ENCODE data around the gene SYNRG.

The SYNRG gene

DNA sequence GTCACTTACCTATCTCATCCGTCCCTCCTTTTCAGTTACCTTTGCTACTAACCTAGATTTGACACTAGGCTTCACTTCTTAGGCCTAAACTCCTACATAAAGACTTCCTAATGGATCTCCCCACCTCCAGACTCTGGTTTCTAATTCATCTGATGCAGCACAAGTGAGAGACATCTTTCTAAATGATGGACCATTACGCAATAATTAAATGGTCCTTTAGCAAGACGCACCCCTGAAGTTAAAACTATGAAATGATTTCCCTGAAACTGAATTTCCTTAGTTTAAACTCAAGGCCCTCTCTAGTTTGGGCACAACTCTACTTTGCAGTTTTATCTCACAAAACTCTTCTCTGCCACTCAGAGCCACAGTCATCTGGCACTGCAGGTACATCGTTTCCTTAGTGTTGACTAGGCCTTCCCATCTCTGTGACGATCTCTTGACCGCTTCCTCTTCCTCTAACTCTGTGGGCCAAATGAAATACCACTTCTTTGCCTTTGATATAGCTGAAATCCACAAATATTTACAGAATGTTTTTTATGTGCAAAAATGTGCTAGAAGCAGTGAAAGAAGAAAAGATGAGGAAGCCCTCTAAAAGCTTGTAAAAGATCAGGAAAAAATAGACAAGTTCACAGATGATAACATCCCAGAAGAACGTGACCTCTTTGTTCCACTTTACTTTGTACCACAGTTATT lies 3.3 kb downstream of the SYNRG start:
- no peak for DNase-seq (ENCODE audit: low read depth in 2 of 2, low spot score in 1 of 2)

DNA sequence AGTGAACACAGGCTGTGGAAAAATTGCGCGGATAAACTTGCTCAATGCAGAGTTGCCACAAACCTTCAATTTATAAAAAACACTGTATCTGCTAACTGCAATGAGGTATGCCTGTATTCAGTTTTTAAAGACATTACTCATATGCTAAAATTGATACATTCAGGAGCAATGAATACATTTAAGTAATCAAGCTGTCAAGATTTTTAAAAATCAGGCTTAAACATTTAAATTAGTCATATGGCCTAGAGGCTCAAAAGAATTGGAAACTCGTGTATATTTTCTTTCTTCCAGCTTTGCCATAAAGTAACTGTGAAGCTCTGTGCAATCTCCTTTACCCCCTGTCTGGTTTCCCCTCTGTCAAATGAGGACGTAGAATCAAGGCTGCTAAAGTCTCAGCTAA lies 4.1 kb downstream of the SYNRG start:
- no peak for DNase-seq (ENCODE audit: low read depth in 2 of 2, low spot score in 1 of 2)

DNA sequence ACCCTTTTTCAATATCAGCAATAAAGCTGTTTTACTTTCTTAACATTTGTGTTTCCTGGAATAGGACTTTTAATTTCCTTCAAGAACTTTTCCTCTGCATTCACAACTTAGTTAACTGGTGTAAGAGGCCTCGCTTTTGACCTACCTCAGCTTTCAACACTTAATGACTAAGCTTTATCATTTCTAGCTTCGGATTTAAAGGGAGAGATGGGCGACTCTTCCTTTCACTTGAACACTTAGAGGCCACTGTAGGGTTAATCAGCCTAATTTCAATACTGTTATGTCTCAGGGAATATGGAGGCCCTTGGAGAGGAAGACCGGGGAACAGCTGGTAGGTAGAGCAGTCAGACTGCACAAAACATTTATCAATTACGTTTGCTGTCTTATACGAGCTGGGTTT lies 4.7 kb downstream of the SYNRG start:
- no peak for DNase-seq (ENCODE audit: low read depth in 2 of 2, low spot score in 1 of 2)

- no peak for DNase-seq (ENCODE audit: low read depth in 2 of 2, low spot score in 1 of 2)
Measured at GRCh38 chr17:37598145-37598544, 11.1 kb downstream of the SYNRG start.

DNA sequence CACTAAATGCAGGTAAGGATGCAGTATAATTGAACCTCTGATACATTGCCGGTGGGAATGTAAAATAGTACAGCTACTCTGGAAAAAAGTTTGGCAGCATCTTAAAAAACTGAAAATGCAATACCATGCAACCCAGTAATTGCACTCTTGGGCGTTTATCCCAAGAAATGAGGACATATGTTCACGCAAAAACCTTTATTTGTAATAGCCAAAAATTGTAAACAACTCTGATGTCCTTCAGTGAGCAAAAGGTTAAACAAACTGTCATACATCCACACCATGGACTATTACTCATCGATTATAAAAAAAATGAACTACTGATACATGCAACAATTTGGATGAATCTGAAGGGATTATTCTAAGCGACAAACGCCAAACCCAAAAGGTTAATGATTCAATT lies 16.9 kb downstream of the SYNRG start:
- no peak for DNase-seq (ENCODE audit: low read depth in 2 of 2, low spot score in 1 of 2)

DNA sequence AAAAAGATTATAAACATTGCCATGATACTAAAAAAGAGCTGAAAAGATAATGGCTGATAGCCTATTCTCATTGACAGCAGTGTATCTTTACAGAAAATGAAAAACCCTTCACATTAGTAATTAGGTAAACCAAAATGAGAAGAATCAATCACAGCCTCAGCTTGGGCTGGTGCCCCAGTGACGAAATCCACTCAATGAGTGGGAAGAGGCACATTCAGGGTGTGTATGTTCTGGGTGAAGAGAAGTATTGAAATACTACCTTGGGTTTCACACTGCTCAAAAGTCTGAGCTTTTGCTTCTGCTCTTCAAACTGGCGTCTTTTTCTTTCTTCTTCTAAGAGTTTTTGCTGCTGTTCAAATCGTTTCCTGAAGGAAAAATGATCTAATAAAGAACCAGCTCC lies 24.2 kb downstream of the SYNRG start:
- no peak for DNase-seq (ENCODE audit: low read depth in 2 of 2, low spot score in 1 of 2)

DNA sequence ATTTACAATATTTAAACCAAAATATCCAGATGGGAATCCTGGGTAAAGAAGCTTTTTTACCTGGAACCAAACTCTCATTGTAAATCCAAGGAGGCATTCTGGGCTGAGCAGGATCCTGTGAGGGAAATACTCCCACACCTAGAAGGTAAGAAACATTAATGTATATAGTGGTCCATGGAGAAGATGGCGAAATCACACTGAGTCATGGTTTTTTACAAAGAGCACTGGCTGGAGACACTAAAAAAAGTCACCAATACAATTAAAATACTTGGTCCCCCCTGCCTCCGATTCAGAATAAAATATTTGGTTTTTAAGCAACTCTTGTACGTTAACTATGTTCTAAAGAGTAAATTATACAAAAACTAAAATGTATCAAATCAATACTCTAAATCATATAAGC lies 32.9 kb downstream of the SYNRG start:
- DNase-seq (ENCODE audit: low read depth in 2 of 2, low spot score in 1 of 2): no peak

GRCh38 chr17:37574427-37574826 lies 34.8 kb downstream of the SYNRG start:
- no peak for DNase-seq (ENCODE audit: low read depth in 2 of 2, low spot score in 1 of 2)

GRCh38 chr17:37571674-37572073 lies 37.5 kb downstream of the SYNRG start:
- no peak for DNase-seq (ENCODE audit: low read depth in 2 of 2, low spot score in 1 of 2)

- DNase-seq (ENCODE audit: low read depth in 2 of 2, low spot score in 1 of 2): no peak
Measured at GRCh38 chr17:37570527-37571093, 38.6 kb downstream of the SYNRG start.

DNA sequence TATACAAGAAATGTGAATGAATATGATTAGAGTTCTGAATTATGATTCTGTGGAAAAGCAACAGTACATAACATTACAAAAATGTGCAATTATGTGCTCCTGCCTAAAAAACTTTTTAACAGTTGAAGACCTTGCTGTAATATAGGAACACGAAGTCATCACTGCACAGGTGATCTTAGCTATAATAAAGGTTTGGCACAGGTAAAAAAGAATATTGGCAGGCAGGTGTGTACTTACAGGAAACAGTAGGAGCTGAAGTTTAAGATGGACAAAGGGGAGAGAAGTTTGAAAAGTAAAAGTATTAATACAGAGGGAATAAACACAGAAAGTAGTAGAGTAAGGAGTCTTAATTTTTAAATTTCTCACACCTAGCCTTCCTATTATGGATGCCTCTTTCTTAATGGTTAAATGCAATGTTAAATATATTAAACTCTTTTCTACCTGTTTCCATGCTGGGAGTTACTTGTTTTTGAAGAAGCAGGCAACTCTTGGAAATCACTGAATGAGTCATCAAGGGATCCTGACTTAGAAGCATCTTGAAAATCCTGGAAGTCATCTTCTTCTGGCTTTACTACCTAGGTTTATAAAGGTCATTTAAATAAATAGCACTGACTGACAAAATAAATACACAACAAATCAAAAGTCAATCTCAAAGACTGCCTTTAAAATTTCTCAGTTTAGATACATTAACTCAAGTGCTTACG lies 40.7 kb downstream of the SYNRG start:
- no peak for DNase-seq (ENCODE audit: low read depth in 2 of 2, low spot score in 1 of 2)

GRCh38 chr17:37567538-37567937 lies 41.7 kb downstream of the SYNRG start:
- DNase-seq (ENCODE audit: low read depth in 2 of 2, low spot score in 1 of 2): no peak

- DNase-seq (ENCODE audit: low read depth in 2 of 2, low spot score in 1 of 2): no peak
Measured at GRCh38 chr17:37567137-37567536, 42.1 kb downstream of the SYNRG start.

DNA sequence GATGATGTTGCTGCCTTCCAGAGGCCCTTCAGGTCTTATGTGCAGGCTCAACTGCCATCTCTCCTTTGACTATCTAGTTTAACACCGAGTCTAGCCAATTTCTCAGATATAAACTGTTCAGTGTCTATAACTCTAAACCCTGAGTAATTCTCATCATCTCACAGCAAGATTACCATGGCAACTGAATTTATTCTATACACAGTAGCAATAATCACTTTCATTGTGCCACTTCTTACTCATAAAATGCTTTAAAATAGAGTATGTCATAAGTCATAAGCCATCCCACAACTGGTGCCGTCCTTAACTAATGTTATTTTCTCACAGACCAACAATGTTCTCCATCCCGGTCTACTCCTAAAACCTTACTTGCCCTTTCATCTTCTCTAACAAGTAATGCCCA lies 45.0 kb downstream of the SYNRG start:
- no peak for DNase-seq (ENCODE audit: low read depth in 2 of 2, low spot score in 1 of 2)

- DNase-seq (ENCODE audit: low read depth in 2 of 2, low spot score in 1 of 2): no peak
Measured at GRCh38 chr17:37562016-37562745, 47.0 kb downstream of the SYNRG start.

DNA sequence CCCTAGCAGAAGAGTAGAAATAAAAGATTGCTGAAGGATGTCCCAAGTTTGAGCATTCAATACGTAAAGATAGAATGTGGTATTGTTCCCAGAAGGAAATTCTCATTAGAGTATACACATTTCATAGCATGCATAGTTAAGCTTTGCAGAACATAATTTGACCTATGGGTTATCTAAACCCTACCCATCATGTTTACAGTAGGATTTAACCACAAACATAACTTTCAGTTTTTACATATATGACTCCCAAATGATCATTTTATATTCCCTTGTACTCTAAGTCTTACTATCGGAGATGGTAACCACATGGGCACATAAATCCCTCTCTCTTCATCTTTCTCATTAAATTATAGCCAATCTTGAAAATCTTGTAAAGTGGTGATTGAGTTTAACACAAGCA lies 50.9 kb downstream of the SYNRG start:
- DNase-seq (ENCODE audit: low read depth in 2 of 2, low spot score in 1 of 2): no peak

DNA sequence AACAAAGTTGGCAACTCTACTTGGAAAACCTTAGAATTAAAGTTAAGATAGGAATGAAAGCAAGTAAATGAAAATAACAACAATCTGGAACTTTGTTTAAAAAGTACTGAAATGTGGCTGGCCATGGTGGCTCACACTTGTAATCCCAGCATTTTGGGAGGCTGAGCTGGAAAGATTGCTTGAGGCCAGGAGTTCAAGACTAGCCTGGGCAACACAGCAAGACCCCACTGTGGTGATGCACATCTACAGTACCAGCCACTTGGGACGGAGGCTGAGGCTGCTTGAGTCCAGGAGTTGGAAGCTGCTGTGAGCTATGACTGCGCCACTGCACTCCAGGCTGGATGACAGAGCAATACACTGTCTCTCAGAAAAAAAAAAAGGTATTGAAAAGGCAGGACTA lies 51.7 kb downstream of the SYNRG start:
- DNase-seq (ENCODE audit: low read depth in 2 of 2, low spot score in 1 of 2): no peak

DNA sequence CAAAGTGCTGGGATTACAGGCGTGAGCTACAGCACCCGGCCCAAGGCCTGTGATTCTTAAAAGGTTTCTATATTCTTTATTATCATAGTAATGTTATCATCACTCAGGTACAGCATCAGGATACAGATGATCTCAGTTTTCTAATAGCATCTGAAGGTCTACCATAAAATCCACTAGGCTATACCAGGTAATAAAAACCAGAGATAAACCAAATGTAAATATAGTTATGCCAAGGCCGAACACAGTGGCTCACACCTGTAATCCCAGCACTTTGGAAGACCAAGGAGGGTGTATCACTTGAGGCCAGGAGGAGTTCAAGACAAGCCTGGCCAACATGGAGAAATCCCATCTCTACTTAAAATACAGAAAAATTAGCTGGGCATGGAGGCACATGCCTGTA lies 53.8 kb downstream of the SYNRG start:
- DNase-seq (ENCODE audit: low read depth in 2 of 2, low spot score in 1 of 2): no peak

- no peak for DNase-seq (ENCODE audit: low read depth in 2 of 2, low spot score in 1 of 2)
Measured at GRCh38 chr17:37553401-37553966, 55.7 kb downstream of the SYNRG start.

DNA sequence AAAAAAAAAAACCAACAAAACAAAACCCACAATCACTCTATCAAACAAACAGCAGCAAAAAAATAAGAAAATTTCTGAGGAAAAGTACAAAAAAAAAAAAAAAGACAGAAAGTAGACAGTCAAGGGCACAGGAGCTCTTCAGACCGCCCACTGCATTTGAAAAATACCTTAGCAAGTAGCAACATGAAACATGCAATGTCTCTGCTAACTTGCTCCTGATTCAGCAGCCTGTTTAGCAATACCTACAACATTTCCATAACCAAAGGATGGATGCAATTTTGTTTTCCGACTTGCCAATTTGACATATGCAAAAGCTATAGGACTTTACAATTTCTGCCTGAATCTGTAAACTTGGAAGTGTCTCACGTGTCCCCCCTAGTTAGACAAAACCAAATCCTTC lies 57.4 kb downstream of the SYNRG start:
- DNase-seq (ENCODE audit: low read depth in 2 of 2, low spot score in 1 of 2): no peak

- no peak for DNase-seq (ENCODE audit: low read depth in 2 of 2, low spot score in 1 of 2)
Measured at GRCh38 chr17:37547986-37548385, 61.2 kb downstream of the SYNRG start.

DNA sequence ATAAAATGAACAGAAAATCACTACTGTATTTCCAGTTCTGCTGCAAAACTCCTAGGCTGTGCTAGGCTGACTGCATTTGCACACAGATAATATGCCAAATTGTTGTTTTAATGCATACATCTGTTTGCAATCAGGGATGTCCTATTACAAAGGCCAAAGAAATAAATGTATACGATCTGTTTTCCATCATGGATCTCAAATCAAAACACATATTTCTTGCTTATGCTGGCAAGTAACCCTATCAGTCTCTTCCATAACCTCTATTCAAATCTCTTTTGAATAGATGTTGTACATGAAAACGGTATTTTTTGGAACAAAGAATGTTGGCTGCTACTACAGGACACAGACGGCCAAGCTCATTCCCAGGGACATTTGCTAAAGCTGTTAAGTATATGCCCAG lies 62.9 kb downstream of the SYNRG start:
- DNase-seq (ENCODE audit: low read depth in 2 of 2, low spot score in 1 of 2): no peak
